Measurements from ENCODE around the gene CEMIP.

Gene CEMIP

GRCh38 chr15:80831606-80832224, 52.5 kb downstream of the CEMIP start:
- ChIA-PET POLR2A (interaction anchor here (1.1 kb wide), 1 partner anchor 9 kb away, joined by 3 read pairs; no protein-coding TSS in a partner anchor), CTCF (interaction anchor here (0.5 kb wide), 1 partner anchor 52 kb away, joined by 3 read pairs; no protein-coding TSS in a partner anchor)
- peaks cover 2% of the 10 kb centered on the region; the same call in 1 of the 2 replicates for H3K4me1 ChIP-seq (ENCODE audit: control insufficient read depth, insufficient read depth, low read length)
- no peaks in the 10 kb centered on the region for H3K36me3 ChIP-seq (ENCODE audit: control insufficient read depth in 2 of 2, insufficient read depth in 1 of 2, low read length in 2 of 2)
- TF ChIP-seq ZNF362 (tag by site-specific recombination; IDR thresholded peaks at IDR 0.05) (no peak), ZNF621 (tag by site-specific recombination; IDR thresholded peaks at IDR 0.05) (no peak), MZF1 (tag by site-specific recombination; IDR thresholded peaks at IDR 0.05; ENCODE audit: borderline replicate concordance) (no peak), ZNF449 (tag by site-specific recombination; IDR thresholded peaks at IDR 0.05) (no peak), ZNF350 (tag by site-specific recombination; IDR thresholded peaks at IDR 0.05) (no peak), ZEB2 (tag by site-specific recombination; IDR thresholded peaks at IDR 0.05) (no peak), WT1 (tag by site-specific recombination; IDR thresholded peaks at IDR 0.05) (no peak), ZBTB21 (tag by site-specific recombination; IDR thresholded peaks at IDR 0.05) (no peak), ZNF239 (tag by site-specific recombination; IDR thresholded peaks at IDR 0.05) (no peak), BCL11B (tag by site-specific recombination; IDR thresholded peaks at IDR 0.05; ENCODE audit: low read depth) (no peak)
- H3K4me3 ChIP-seq (ENCODE audit: low read depth, low read length) = no peak overlapping the region
- no peak overlapping the region for H3K27ac ChIP-seq (ENCODE audit: extremely low read depth, low read depth, low read length)
- no peaks in the 10 kb centered on the region for H3K9me3 ChIP-seq (ENCODE audit: control insufficient read depth, insufficient read depth, low read depth, low read length)

- H3K27ac ChIP-seq (ENCODE audit: extremely low read depth, low read depth, low read length) = no peak overlapping the region
- H3K9me3 ChIP-seq (ENCODE audit: control insufficient read depth, insufficient read depth, low read depth, low read length) = no peaks in the 10 kb centered on the region
- POLR2A ChIA-PET = no interaction called here
- H3K4me3 ChIP-seq (ENCODE audit: low read depth, low read length) = no peak overlapping the region
- no peaks in the 10 kb centered on the region for H3K36me3 ChIP-seq (ENCODE audit: control insufficient read depth in 2 of 2, insufficient read depth in 1 of 2, low read length in 2 of 2)
- TF ChIP-seq PATZ1 (tag by site-specific recombination; IDR thresholded peaks at IDR 0.05) (no peak), ZFP37 (tag by site-specific recombination; IDR thresholded peaks at IDR 0.05) (no peak), SP7 (tag by site-specific recombination; IDR thresholded peaks at IDR 0.05) (no peak), HOXD13 (CRISPR knock-in tag; IDR thresholded peaks at IDR 0.05; ENCODE audit: borderline replicate concordance) (no peak), ZNF426 (tag by site-specific recombination; IDR thresholded peaks at IDR 0.05) (no peak), EGR2 (tag by site-specific recombination; IDR thresholded peaks at IDR 0.05; ENCODE audit: low read depth) (no peak), ZNF571 (tag by site-specific recombination; IDR thresholded peaks at IDR 0.05) (no peak), ZNF37A (tag by site-specific recombination; IDR thresholded peaks at IDR 0.05) (no peak), TCF7L2 (IDR thresholded peaks at IDR 0.05; ENCODE audit: borderline replicate concordance, low read depth, low read length) (no peak), ZNF354C (tag by site-specific recombination; IDR thresholded peaks at IDR 0.05; ENCODE audit: borderline replicate concordance, low read depth) (no peak), ZSCAN23 (tag by site-specific recombination; IDR thresholded peaks at IDR 0.05) (no peak), TRIM28 (IDR thresholded peaks at IDR 0.05; ENCODE audit: borderline replicate concordance, low read length) (no peak)
- CTCF ChIA-PET = no interaction called here
- peaks cover 2% of the 10 kb centered on the region; the same call in 1 of the 2 replicates for H3K4me1 ChIP-seq (ENCODE audit: control insufficient read depth, insufficient read depth, low read length)
Observed at GRCh38 chr15:80832686-80833085, 53.5 kb downstream of the CEMIP start.

Data from HEK293 (cell line).